GM19238 (cell line): Measurements from ENCODE around the gene PVALEF.

Source experiments
- DNase-seq: peaks from one replicate; pipeline ENCODE4 v3.0.0; 2011; ENCODE audit warnings: low spot score; ENCODE audit not compliant: insufficient read length

The PVALEF gene

GRCh38 chr17:81180836-81181810, 15.8 kb downstream of the PVALEF start:
- DNase-seq: no peak

GRCh38 chr17:81181811-81182185, 16.5 kb downstream of the PVALEF start:
- no peak for DNase-seq

GRCh38 chr17:81182596-81182995, 17.3 kb downstream of the PVALEF start:
- DNase-seq: no peak

GRCh38 chr17:81183316-81183715, 18.0 kb downstream of the PVALEF start:
- no peak for DNase-seq

- DNase-seq: no peak
Observed at GRCh38 chr17:81183807-81184206, 18.5 kb downstream of the PVALEF start.

GRCh38 chr17:81184555-81184954, 19.2 kb downstream of the PVALEF start:
- no peak for DNase-seq

- no peak for DNase-seq
Observed at GRCh38 chr17:81186203-81186602, 20.9 kb downstream of the PVALEF start.

GRCh38 chr17:81187120-81187519, 21.8 kb downstream of the PVALEF start:
- DNase-seq: no peak

GRCh38 chr17:81187586-81188490, 22.5 kb downstream of the PVALEF start:
- DNase-seq: no peak

GRCh38 chr17:81188491-81188840, 23.2 kb downstream of the PVALEF start:
- DNase-seq: no peak

- no peak for DNase-seq
Observed at GRCh38 chr17:81189016-81189415, 23.7 kb downstream of the PVALEF start.

- DNase-seq: no peak
Observed at GRCh38 chr17:81189670-81190530, 24.6 kb downstream of the PVALEF start.

- DNase-seq: no peak
Observed at GRCh38 chr17:81190591-81190990, 25.3 kb downstream of the PVALEF start.

- no peak for DNase-seq
Observed at GRCh38 chr17:81191116-81191515, 25.8 kb downstream of the PVALEF start.

- no peak for DNase-seq
Observed at GRCh38 chr17:81191646-81192045, 26.3 kb downstream of the PVALEF start.

- DNase-seq: no peak
Observed at GRCh38 chr17:81192386-81193050, 27.2 kb downstream of the PVALEF start.

- no peak for DNase-seq
Observed at GRCh38 chr17:81193051-81193410, 27.7 kb downstream of the PVALEF start.

- DNase-seq: no peak
Observed at GRCh38 chr17:81193470-81194224, 28.3 kb downstream of the PVALEF start.

- DNase-seq: no peak
Observed at GRCh38 chr17:81194225-81194760, 29.0 kb downstream of the PVALEF start.
